Fibroblast of upper back skin (primary cell): ENCODE data around the gene WDR5.

Experiments
- DNase-seq: peaks from one replicate; pipeline ENCODE4 v3.0.0-alpha.2; 2013

Gene WDR5

DNA sequence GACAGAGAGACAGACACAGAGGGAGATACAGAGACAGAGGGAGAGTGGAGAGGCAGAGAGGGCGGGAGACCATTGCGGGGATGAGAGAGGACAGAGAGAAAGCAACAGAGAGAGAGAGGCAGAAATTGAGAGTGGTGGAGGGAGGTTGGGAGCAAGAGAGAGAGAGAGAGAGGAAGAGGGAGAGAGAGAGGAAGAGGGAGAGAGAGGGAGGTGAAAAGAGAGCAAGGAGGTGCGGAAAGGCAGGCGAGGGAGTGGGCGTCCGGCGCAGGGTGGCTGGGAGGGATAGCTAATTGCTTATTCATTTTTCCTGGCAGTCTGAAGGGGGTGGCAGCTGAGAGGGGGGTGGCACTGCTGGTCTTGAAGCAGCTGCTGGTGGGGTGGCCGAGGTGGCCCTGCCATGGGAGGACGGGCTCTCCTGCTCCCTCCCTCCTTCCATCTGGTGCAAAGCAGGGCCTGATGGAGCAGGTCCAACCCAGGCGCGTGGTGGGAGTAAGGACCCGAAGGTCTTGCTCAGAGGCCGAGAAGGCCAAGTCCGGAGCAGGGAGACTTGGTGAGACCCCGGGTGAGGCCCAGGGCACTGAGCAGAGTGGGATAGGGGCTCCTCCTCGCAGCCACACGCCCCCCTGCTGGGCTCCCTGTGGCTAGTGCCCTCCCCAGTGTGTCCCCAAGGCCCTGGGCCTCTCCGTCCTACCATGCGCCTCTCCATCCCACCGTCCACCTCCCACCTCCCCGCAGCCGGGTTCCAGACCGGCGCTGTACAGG lies 53.8 kb downstream of the WDR5 start:
- DNase-seq: no peak

DNA sequence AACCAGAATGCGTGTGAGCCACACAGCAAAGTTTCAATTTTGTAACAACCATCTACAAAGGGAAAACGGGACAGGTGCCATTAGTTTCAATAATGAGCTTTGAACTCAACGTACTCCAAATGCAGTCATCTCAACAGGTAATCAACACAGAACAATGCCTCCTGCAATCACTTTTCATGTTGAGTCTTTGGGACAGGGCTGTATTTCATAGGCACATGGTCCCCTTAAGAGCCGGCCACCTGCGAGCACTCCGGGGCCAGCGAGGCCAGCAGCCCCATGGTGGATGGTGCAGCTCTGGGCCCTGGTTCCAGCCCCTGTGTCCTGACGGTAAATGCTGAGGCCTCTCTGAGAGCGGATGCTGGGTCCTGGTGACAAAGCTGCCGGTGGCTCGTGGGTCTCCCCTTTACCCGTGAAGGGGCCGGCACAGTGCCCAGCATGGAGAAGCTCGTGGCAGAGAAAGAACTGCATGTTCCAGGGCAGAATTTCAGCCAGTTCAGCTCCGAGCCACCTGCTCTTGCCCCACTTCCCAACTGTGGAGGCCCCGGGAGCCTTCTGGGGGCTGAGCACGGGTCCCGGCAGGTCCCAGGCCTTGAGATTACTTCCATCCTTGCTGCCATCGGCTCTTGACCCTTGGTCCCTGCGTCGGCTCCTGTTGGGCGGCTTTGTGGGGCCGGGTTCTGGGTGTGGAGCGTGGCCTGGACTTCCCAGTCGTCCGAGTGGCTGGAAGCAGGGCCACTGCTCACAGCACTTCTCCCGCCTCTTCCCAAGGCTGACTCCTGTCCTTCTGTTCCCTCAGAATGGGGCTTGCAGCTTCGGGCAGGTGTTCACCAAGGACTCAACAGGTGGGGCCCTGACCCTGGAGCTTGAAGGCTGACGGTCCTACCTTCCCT lies 54.6 kb downstream of the WDR5 start:
- no peak for DNase-seq

DNA sequence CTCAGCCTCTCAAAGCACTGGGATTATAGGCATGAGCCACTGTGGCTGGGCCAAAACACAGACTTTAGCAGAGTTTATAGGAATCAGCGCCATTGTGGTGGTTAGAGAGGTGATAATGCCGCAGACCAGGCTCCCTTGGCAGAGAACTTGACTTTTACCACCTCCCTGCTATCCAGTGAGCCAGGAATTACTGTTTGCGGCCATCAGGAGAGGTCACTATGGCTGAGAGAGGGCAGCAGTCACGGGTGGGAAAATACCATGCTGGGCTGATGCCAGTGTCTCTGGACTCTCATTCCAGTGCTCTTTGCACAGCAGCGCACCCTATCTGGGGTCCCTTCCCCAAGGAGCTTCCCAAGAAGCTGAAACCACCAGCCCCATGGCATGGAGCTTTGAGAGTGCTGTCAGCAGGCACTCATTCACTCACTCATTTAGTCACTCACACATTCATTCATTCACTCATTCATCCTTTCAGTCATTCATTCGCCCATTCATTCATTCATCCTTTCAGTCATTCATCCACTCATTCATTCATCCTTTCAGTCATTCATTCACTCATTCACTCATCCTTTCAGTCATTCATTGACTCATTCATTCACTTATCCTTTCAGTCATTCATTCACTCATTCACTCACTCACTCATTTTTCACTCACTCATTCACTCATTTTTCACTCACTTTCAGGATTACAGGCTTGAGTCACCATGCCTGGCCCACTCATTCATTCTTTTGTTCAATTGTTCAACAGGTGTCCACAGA lies 55.8 kb downstream of the WDR5 start:
- no peak for DNase-seq

DNA sequence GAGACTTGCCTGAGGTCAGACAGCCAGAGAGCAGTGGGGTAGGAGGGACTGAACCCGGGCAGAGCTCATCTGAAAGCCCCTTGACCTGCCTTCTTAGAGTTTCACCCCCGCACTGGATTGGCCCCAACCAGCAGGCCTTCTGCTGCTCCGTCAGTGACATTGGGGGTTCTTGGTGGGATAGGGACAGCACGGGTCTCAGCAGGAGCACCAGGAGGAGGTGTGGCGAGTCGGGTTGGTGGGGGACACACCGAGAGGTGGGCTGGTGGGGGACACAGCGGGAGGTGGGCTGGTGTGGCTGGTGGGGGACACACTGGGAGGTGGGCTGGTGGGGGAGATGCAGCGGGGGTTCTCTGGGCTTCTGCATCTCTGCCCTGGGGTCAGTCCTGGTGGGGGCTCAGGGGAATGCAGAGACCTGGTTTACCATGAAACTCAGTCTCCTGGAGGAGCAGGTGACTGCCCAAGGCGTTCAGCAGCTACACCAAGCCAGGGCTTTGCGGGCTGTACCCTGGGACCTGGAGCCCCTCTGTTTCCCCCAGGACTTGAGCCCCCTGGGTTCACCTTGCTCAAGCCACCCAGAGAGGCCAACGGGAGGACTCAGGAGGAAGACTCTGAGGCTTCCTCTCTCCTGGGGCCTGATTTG lies 56.5 kb downstream of the WDR5 start:
- no peak for DNase-seq

DNA sequence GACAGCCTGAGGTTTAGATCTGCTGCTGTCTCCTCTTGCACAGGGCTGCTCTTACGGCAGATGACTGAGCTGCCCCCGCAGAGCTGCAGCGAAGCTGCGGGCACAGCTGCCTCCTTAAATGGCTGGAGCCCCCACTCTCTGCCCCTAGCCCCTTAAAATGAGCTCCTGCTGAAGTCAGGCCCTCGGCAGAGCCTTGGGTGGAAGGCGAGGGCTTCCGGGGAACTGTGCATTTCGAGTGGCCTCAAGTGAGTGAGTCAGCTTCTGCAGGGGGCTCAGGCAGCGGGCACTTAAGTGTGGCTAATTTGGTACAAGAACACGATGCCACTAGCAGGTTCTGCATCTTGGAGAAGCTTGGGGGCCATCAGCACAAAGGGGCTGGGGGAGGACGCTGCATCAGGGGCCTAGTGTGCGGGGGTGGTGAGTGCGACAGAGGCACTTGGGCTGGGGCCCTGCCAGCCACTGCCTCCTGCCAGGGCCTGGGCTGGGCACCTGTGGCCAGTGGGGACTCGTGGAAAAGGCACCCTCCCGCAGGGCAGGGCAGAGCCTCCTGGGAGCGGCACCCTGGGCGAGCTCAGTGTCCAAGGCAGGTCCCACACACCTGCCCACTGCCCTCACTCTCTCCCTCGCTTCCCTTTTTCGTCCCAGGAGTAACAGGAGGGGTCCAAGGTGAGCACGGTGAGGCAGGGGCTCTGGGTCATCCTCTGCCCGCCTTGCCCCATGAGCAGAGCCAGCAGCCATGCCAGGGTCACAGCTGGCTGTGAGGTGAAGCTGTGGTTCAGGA lies 57.3 kb downstream of the WDR5 start:
- no peak for DNase-seq

DNA sequence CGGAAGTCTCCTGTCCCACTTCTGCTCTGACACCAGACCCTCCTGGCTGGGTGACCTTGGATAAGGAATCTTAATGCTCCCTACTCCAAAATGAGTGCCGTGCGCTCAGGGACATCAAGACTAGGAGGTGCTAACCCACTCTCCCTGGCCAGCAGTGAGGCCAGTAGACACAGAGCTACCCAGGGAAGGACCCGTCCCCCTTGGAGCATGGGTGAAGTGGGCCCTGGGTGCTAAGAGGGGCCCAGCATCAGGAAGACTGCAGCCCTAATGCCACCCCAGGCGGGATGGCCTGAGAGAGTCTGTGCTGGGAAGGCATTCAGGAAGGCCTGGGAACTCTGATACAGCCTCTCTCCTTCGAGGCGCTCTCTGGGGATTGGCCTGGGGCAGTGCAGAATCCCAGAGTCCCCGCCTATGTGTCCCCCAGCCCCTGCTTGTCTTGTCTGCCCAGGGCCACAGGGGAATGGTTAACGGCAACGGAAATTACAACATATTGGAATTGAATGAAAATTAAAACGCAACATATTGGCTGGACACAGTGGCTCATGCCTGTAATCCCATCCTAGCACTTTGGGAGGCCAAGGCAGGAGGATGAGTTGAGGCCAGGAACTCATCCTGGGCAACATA lies 58.1 kb downstream of the WDR5 start:
- no peak for DNase-seq

DNA sequence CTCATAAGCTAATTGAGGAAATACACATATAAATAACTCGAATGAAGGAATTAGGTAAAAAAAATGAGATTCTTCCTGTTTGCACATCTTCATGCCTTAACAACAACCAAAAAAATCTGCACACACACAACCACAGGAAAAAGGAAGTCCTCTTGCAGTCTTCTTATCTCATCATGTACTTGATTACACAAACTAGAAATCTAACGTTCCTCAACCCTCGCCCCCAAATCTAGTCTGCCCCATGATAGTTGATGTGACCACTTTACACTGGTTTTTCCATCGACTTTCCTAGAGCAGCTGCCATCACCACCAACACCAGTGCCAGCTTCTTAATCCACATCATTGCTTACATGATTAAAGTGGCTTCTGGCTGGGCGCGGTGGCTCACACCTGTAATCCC lies 59.7 kb downstream of the WDR5 start:
- no peak for DNase-seq

DNA sequence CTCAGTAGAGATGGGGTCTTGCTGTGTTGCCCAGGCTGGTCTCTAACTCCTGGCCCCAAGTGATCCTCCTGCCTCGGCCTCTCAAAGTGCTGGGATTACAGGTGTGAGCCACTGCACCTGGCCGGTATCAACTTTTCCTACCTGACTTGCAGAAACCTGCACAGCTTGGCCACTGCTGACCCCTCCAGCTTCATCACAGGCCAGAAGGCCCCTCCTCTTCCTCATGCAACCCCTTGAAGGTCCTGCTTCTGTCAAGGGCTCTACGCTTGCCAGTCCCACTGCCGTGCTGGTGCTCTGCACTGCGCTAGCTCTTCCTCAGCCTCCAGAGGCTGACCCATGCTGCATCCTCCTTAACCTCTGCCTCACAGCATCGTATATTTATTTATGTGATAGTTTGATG lies 61.0 kb downstream of the WDR5 start:
- no peak for DNase-seq

DNA sequence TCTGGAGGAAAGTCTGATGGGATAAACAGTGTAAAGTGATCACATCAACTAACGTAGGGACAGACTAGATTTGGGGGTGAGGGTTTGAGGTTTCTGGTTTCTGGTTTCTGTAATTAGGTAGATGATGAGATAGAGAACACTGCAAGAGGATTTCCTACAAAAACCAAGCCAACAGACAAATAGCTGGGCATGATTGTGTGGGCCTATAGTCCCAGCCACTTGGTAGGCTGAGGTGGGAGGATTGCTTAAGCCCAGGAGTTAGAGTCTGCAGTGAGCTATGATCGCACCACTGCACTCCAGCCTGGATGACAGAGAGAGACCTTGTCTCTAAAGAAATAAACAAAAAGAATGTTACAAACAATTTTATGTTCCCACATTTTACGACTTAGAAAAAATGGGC lies 62.9 kb downstream of the WDR5 start:
- no peak for DNase-seq

DNA sequence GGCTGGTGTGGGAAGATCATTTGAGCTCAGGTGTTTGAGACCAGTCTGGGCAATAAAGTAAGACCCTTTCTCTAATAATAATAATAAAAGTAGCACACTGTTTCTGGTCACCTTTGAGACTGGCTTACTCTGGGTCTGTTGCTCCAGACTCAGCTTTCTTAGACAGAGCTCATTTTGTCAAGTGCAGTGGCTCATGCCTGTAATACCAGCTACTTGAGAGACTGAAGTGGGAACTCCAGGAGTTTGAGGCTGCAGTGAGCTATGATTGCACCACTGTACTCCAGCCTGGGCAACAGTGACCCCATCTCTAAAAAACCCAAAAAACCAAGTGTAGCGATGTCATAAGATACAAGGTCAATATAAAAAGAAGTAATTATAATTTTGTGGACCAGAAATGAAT lies 64.8 kb downstream of the WDR5 start:
- DNase-seq: no peak

DNA sequence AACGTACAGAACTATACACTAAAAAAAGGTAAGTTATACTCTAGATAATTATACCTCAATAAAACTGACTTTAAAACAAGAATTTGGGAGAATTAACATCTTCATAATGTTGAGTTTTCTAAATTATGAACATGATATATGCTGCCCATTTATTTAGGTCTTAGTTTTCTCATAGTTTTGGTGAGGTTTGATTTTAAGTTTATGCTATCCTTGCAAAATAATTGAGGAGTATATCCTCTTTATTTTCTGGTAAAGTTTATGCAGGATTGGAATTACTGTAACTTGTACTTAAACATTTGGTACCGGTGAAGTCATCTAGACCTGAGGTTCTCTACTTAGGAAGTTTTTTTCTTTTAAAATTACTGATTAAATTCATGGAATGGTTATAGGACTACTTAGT lies 67.3 kb downstream of the WDR5 start:
- DNase-seq: no peak

DNA sequence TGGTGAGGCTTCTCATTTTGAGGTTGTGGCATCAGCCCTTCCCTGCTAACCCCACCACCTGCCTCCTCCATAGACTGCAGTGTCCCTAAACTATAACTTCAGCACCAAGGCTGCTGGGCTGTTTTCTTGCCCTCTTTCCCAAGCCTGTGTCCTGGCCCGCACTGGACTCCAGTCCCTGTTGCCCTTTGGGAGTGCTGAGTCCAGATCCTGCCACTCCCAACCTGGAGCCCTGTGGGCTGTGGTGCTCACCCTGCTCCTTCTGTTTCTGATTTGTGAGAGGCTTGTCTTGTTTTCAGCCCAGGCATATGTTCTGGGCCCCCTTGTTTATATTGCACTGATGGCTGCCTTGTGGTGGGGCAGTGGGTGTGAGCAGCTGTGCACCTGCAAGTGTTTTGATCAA lies 68.2 kb downstream of the WDR5 start:
- DNase-seq: no peak

DNA sequence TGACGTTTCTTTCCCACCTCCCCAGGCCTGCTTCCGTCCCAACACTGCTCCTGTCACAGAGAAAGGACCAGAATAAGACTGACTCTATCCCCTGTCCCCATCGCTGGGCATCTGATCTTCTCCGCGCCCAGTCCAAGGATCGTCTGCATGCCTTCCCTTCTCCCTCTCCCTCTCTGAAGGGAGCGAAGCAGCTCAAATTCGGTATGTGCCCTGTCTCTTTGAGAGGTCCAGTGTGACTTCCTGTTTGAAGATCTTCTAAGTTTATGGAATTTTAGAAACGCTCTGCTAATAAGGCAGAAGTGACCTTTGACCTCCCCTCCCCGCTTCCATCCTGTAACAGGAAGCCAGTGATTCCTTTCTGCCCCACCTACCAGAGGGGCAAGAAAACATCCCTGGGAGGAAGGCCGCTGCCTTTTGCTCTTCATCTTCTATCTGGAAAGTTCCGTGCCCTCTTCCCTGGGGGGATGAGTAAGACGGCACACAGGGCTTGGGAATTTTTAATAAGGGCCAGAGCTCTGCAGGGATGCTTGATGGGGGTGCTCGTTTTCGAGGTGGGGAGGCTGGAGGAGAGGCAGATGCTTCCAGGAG lies 69.2 kb downstream of the WDR5 start:
- peak; percentile 36 for DNase-seq

DNA sequence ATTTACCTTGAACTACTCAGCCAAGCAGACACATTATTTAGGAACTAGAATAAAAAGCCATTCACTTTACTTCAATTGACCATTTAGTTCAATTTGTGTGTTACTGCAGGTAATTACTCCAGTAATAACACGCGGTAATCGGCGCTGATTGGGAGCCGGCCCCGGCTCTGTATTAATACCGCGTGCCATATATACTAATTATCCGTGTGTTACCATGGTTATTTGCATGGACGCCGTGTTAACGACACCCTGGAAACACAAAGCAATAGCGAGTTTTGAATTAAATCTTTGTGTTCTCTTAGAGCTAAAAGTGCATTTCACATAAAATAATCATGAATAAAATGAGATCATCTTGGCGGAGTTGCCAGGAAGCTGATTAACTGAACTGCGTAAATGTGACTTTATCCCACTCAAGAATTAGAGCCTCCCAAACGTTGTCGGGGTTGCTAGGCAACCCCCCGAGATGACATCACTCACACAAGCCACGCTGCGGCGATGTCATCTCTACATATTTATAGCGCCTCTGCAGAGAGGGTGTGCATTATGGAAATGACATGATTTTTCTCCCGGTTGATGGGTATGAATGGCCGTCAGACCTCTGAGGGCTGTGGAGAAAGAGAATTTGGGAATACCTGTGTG lies 69.9 kb downstream of the WDR5 start:
- DNase-seq: peak; percentile 66

DNA sequence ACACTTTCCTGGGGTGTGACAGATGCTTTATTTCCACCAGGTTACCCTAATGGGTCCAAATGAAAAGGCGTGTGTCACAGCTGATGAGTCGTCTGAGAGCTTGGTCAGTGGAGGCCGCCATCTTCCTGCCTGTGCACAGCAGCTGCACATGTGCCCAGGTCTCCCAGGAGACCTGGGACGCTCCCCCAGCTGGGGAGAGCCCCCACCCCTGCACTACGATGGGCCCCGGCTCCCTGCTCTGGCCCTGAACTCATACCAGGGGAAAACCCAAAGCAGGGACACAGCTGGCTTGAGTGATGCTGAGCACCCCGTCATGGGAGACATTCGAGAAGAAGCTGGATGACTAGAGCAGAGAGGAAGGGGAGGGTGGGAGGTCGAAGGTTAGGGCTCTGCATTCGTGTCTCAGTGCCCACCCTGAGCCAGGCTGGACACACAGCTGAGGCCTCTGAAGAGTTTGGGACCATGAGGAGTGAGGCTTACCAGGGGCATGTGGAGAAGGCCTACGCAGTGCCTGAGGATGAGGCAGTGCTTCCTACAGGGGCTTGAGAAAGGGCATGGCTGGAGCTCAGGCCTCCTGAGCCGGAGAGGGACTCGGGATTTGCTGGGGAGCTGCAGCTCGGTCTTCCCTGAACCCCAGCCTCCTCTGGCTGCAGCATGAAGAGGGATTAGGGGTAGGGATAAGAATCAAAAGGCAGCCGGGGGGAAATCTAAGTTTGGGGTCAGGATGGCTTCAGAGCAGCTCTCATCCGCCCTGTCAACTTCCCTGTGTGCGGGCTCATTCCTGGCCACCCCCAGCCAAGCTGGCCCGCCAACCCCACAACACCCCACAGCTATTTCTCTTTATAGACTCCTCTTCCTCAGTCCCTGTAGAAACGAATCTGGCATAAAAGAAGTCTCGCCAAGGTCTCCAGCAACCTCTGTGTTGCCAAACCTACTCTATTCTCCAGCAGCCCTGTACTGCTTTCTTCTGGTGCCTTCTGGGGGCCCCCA lies 70.7 kb downstream of the WDR5 start:
- DNase-seq: no peak

DNA sequence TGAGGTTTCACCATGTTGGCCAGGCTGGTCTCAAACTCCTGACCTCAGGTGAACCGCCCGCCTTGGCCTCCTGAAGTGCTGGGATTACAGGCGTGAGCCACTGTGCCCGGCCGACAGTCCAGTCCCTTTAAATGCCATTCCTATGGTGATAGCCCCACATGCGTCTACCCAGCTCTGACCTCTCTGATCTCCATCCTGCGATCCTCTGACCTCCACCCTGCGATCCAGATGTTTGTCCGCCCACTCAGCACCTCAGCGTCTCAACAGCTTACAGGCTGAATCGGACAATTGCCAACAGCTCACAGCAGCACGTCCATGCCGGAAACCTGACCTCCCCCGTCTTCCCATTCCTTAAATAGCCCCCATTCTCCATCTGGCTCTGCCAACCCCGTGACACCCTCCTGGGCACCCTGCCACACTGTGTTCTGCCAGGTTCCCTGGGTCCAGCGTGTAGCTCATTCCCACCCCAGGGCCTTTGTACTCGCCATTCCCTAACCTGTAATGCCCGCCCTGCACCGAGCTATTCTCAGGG lies 72.5 kb downstream of the WDR5 start:
- no peak for DNase-seq

DNA sequence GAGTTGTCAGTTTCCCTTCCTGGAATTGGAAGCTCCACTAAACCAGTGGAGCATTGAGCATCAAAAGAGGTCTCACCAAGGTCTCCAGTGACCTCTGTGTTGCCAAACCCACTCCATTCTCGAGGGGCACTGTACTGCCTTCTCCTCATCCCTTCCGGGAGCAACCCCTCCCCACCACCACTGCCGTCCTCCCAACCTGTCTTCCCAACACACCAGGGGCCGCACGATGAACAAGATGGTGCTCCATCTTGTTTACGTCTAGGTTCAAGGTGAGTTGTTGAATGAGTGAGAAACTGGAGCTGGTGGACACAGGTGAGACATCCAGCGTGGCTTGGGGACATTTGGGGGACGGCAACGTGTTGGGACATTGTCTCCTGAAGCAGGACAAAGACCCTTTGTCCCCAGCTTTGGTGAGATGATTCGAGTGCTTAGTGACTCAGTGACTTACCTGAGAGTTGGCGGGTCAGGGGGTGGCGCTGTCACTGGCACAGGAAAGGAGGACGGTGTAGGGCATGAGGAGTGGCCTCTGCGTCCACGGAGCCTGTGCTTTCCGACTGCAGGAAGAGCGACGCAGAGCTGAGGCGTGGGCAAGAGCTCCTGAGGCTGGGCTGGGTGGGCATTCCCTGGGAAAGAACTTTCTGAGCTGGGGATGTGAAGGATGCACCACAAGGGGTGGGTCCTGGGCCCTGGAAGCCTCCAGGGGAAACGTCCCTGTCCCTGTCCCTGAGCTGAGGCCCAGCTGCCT lies 73.3 kb downstream of the WDR5 start:
- no peak for DNase-seq
